Iris pigment epithelial cell (primary cell): Measurements from ENCODE around the gene LPA.
A peak's percentile ranks its signal among the peaks of the same experiment; 100 is the strongest.
"Not testable (repeated sequence)": the region's sequence is repeated elsewhere in the genome, so short reads cannot be mapped to it uniquely, and the experiment has no call there.

Experiments
- DNase-seq: peaks from one replicate; pipeline ENCODE4 v3.0.0-alpha.2; 2011; ENCODE audit warnings: low read depth

The LPA gene

DNA sequence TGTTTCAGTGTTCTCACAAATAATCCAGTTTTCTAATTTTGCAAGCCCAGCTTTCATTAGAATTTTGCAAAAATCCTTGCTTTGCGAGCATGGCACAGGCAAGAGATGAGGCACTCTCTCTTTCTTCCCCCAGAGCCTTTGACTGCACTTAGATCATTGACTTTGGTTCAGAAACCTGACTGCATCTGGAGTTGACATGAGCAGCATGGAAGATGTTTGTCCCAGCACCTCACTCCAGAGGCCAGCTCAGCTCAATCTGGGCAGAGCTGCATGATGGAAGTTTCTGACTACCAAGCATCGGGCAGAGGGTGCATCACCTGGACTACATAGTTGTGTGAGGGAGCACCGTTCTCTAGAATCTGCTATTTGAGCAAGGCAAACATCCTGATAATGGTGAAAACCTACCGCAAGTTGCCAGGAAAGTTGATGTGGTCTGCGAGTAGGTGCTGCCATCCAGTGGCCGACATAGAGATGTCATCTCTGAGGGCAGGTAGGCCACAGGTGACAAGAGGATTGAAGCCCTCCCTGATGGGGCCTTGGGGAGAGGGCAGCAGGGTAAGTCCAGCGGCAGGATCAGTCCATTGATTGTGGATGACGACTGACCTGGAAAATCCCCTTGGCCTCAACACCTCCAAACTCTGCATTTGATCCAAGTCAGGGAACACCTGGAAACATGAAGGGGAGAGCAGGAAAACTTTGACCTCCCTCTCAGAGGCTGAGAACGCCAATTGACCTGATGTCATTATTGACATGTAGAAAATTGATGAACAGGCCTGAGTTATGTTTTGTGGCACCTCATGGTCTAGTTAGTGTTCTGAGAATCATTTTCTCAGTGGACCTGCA lies 3.8 kb upstream of the LPA start:
- DNase-seq: peak; percentile 3

DNA sequence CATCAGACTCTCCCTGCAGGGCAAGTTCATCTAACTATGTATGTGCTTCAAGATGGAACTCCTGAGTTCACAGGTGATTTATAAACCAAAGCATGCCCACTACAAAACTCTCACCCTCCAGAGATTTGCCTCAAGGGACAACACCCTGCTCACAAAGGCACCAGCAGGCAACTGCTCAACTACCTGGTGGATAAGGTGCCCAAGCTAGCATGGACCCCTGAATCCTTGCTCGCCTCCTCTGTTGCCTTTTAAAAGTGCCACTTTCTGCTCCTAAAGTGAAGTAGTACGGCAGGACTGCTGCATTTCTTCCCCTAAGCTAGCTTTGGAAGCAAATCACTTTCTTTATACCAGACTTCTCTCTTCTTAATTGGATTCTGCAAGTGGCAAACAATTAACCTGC lies 1.2 kb downstream of the LPA start:
- no peak for DNase-seq

DNA sequence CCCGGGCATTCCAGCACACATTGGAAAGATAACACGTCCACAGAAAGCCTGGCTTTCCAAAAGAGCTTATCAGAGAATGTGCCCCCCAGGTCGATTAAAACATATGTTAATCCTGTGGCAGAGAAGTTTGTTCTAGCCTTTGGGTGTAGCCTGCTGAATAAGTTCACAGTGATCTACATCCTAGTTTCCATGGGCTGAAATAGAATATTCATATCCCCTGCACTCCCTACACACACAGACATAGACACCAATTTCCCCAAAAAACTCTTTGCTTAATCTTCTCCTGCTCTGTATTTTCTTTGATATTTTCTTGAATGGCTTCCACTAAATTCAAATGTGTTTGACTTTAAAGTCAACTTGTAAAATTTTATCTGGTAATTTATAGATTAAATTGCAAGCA lies 1.6 kb downstream of the LPA start:
- DNase-seq: no peak

DNA sequence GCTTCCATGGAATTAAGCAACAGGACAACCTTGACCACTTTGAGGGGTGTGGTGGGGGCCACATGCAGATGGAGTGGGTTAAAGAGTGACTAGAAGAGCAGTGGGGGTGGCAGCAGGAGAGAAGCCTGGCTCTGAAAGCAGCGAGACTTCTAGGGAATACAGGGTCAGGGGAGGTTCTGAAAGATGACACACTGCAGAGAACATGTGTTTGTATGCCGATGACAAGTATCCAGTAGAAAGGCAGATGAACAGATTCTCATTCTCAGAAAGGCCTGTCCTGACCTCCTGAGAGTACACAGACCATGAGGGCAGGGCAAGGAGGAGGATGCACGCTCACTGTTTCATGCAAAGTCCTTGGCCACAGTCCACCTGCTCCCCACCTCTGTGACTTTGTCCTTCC lies 2.9 kb downstream of the LPA start:
- DNase-seq: no peak

DNA sequence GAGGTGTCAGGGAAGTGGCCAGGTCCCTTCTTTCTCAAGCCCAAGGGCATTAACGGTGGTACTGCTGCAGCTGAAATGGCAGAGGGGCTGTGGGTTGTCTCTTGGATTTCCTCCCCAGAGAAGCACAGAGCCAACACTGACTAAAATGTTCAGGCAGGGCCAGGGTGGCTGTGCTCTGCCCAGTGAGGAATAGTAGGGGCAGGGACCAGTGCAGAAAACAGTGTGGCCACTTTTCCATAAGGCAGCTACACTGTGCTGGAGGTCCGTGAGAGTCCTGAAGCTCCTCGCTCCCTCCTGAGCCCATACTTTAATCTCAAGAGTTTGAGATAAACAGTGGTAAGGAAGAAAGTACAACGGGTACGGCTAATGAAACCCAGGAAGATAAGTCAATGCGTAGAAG lies 4.5 kb downstream of the LPA start:
- no peak for DNase-seq

DNA sequence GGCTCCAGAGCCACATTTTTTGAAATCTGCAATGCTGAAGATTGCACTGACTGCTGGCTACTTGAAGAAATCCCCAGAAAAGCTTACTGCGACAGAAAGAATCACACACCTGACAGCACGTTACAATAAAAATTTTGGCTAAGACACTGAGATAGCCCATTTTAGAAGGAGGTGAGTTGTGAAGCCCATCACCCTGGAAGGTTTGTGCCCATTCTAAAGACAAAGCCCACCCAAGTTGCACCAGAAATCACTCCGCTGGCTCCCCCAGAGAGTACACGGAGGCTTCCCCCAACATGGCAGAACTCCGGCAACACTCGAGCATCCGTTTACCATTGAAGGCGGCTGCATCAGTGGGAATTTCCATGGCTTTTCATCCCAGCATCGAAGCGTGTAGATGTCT lies 29.4 kb downstream of the LPA start:
- no peak for DNase-seq

DNA sequence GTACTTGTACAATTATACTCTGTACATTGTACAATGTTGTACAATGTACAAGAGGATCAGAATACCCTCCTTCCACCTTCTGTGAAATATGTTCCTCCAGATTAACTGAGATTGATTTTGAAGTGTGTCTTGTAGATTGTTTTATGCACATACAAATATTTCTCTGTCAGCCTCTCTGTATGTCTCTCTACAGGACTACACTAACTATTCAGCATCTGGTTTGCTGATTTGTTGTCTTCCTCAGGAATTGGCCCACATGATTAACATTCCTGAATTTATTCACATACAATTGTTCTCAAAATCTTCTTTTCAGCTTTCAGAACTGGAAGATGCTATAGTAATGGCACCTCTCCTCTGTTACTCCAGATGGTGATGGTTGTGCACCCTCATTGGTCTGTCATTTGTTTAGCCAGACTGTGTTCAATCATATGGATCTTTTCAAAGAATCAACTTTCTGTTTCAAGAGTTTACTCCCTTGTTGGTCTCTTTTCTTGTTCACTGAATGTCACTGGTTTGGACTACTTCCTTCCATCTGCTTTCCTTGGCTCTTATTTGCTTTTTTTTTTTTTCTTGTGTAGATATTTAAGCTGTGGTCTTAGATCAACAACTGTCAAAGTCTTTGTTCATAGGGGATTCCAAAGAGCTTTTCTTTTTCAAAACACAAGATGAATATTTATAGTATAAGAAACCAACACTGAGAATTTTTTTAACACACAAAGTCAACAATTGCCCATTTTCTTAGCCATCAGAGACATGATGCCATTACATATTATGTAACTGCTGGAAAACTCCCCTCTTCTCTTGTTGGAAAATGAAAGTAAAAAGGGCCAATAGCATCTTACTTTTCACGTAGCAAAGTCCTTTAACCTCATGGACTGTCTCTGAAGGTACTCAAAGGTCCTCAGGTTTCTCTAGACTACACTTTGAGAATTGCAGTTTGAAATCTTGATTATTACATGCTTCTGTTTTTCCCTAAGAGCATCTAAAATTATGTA lies 67.9 kb downstream of the LPA start:
- no peak for DNase-seq

DNA sequence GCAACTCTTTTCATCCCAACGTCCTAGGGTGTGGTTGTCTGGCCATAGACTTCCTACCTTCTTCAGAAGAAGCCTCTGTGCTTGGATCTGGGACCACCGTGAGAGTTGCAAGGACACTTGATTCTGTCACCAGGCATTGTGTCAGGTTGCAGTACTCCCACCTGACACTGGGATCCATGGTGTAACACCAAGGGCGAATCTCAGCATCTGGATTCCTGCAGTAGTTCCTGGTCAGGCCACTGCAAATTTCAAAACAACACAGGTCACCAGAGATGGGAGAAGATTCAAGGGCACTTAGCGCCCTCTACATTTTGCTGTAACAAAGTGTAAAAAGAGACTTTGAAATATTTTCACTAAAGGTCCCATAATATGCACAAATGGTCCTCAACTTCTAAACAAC lies 68.8 kb downstream of the LPA start:
- not testable (repeated sequence) for DNase-seq

DNA sequence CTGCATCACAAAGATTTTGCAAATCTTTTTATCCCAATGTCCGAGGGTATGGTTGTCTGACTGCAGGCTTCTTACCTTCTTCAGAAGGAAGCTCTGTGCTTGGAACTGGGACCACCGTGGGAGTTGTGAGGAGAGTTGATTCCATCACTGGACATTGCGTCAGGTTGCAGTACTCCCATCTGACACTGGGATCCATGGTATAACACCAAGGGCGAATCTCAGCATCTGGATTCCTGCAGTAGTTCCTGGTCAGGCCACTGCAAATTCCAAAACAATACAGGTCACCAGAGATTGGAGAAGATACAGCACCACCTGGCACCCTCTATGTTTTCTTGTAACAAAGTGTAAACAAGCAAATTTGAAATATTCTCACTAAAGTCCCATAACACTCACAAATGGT lies 77.7 kb downstream of the LPA start:
- DNase-seq: no peak

DNA sequence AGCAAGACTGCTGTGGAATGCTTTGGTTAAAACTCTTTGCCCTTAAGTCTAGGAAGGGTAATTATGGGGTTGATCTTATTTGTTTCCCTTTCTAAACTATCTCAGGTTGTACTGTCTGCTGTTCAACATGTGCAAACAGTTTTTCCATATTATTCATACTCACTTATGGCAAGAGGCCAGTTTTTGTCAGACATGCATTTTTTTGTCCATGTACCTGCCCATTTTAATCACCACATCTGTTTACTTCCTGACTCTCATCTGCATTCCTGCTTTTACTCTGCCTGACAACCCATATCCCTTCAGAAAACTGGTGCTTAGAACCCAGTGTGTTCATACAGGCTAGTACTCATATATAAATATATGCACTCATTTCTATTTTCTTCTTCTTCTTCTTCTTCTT lies 80.3 kb downstream of the LPA start:
- no peak for DNase-seq

DNA sequence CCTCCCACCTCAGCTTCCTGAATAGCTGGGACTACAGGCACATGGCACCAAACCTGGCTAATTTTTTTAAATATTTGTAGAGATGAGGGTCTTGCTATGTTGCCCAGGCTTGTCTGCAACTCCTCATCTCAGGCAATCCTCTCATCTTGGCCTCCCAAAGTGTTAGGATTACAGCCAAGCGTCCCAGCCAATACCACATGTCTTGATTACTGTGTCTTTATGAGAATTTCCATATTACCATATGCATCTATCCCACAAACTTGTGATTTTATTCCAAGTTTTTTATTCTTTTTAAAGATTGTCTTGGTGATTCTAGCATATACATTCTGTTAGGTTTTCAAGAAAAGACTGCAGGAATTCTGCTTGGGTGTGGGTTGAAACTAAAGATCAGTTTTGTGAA lies 82.7 kb downstream of the LPA start:
- DNase-seq: no peak

DNA sequence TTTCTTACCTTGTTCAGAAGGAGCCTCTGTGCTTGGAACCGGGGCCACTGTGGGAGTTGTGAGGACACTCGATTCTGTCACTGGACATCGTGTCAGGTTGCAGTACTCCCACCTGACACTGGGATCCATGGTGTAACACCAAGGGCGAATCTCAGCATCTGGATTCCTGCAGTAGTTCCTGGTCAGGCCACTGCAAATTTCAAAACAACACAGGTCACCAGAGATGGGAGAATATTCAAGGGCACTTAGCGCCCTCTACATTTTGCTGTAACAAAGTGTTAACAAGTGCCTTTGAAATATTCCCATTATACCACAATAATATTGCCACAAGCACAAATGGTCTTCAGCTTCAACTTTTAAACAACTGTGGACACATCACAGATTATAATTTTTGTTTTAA lies 85.6 kb downstream of the LPA start:
- not testable (repeated sequence) for DNase-seq

DNA sequence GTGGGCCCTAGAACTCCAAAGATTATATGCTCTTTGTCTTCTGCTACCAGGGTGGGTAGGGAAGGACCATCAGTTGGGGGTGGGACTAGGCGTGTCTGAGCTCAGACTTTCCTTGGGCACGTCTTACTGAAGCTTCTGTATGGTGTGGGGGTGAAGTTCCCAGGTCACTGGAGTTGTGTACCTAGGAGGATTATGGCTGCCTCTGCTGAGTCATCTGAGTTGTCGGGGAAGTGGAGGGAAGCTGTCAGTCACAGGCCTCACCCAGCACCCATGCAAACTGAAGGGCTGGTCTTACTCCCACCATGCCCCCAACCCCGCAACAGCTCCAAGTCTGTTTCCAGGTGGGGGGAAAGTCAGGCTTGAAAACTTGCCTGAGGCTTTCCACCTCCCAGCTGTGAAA lies 90.1 kb downstream of the LPA start:
- DNase-seq: no peak

DNA sequence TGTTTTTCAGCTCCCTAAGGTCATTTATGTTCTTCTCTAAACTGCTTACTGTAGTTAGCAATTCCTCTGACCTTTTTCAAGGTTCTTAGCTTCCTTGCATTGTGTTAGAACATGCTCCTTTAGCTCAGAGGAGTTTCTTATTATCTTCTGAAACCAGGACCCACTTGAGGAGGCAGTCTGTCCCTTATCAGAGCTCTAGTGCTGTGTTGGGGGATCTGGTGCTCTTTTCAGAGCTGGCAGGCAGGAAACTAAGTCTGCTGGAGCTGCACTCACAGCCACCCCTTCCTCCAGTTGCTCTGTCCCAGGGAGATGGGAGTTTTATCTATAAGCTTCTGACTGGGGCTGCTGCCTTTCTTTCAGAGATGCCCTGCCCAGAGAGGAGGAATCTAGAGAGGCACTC lies 92.9 kb downstream of the LPA start:
- DNase-seq: not testable (repeated sequence)

DNA sequence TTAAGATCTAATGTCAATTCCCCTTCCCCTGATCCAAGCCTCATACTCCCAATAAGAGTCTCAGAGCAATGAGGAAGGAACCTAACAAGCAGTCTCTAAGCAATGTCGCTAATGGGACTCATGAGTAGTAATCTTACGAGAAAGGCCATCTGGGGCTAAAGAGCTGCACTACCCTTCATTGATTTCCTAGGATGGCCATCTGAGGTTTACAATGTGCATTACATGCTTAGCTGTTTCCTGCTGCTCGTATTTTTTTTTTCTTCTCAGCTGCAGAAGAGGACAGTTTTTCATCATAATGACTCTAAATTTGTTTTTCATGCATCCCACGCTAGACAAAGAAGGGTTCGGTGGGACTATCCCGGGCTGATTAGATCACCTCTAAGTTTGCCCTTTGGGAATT lies 119.3 kb downstream of the LPA start:
- no peak for DNase-seq

DNA sequence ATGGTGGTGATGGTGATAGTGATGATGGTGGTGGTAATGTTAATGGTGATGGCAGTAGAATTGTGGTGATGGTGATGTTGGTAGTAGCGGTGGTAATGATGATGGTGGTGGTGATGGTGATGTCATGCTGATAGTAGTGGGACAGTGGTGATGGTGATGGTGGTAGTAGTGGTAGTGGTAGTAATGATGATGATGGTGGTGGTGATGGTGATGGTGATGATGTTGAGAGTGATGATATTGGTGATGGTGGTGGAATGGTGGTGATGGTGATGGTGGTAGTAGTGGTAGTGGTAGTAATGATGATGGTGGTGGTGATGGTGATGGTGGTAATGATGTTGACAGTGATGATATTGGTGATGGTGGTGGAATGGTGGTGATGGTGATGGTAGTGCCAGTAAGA lies 128.8 kb downstream of the LPA start:
- DNase-seq: no peak

DNA sequence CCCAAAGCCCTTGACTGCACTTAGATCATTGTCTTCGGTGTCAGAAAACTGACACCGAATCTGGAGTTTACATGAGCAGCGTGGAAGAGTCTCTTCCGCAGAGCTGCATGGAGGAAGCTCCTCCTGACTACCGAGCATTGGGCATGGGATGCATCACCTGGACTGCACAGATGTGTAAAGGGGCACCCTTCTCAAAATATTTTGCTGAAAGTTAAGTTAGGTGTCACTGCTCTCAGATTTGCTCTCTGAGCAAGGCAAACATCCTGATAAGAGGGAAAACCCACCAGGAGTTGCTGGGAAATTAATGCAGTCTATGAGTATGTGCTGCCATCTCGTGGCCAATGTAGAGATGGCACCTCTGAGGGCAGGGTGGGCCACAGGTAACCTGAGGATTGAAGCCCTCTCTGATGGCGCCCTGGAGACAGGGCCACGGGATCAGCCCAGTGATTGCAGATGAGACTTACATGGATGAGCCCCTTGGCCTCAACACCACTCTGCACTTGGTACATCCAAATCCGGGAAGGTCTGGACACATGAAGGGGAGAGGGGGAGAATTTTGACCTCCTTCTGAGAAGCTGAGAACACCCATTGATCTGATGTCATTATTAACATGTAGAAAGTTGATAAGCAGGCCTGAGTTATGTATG lies 129.9 kb downstream of the LPA start:
- DNase-seq: peak; percentile 25

DNA sequence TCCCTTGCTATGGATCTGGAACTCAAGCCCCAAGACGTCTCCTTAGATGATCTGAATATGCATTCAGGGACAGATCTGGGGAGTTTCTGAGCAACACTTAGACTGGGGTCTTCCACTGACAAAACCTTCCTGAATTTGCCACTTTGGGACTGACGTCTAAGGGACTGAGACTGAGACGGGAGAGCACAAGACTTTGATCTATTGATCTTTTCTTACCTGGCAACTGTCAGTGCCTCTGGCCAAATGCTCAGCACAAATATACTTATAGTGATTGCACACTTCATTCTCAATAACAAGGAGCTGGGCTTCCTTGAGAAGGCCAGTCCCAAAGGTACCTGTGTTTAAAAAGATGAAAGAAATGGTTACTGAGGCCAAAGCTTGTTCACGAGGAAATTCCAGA lies 131.8 kb downstream of the LPA start:
- DNase-seq: no peak

DNA sequence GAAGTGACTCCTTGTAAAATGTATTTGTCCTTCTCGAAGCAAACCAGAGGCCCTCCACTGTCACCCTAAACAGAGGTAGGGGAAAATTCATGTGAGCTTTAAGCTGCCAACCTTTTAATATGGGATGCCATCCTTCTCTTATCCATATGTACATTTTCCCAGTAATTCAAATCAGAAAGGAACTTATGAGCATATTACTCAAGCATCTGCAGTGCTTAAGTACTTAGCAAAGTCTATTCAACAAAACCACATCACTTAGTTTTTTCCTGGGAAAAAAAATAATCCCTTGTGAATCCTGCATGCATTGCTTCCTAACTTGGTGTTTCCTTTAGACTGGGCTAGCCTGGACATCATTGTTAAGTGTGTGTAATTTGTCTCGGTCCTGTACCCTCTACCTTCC lies 132.2 kb downstream of the LPA start:
- no peak for DNase-seq

DNA sequence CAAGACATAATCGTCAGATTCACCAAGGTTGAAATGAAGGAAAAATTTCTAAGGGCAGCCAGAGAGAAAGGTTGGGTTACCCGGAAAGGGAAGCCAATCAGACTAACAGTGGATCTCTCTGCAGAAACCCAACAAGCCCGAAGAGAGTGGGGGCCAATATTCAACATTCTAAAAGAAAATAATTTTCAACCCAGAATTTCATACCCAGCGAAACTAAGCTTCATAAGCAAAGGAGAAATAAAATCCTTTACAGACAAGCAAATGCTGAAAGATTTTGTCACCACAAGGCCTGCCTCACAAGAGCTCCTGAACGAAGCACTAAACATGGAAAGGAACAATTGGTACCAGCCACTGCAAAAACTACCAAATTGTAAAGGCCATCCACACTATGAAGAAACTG lies 134.6 kb downstream of the LPA start:
- not testable (repeated sequence) for DNase-seq

DNA sequence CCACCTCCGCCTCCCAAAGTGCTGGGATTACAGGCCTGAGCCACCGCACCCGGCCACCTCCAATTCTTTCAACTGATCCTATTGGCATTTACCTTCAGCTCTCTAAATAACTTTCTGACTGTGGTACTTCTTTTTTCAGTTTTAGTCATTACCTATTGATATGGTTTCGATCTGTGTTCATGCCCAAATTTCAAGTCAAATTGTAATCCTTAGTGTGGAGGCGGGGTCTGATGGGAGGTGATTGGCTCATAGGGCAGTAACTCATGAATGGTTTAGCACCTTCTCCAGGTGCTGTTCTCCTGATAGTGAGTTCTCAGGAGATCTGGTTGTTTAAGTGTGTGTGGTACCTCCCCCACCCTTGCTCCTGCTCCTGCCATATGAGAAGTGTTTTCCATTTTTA lies 140.9 kb downstream of the LPA start:
- no peak for DNase-seq

DNA sequence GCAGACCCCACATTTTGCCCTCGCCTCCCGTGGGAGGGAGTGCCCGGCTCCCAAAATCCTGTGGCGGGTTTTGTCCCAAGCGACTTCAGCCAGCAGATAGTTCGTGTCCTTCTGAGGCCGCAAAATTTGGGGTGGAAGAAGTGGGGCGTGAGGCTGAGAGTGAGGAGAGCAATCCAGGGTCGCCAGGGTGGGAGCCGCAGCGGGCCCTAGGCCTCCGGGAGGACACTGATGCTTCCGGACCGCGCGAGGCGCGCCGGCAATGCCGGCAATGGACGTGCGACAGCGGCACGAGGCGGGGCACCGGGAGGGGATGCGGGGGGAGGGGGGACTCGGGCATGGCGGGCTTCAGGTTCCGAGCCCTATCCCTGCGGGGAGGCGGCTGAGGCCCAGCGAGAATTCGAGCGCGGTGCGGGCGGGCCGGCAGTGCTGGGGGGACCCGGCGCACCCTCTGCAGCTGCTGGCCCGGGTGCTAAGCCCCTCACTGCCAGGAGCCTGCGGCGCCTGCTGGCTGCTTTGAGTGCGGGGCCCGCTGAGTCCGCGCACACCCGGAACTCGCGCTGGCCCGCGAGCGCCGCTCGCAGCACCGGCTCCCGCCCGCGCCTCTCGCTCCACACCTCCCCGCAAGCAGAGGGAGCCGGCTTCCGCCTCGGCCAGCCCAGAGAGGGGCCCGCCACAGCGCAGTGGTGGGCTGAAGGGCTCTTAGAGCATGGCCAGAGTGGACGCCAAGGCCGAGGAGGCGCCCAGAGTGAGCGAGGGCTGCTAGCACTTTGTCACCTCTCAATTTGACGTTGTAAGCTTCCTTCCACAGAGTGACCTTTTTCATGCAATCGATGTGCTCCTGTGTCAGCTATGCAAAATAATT lies 143.8 kb downstream of the LPA start:
- peak; percentile 29 for DNase-seq
